Superior temporal gyrus (tissue), 1 donor: ENCODE measurements around the gene ADAM19.

ENCODE experiments used
- DNase-seq: peaks from one replicate; pipeline ENCODE4 v3.0.0-alpha.2; 2016; ENCODE audit errors: extremely low spot score

The ADAM19 gene

GRCh38 chr5:157597277-157597676, 21.7 kb upstream of the ADAM19 start:
- no peak for DNase-seq

- DNase-seq = no peak
These were observed 20.9 kb upstream of the ADAM19 start for GRCh38 chr5:157596487-157596886.

- no peak for DNase-seq
These were observed 19.3 kb upstream of the ADAM19 start for GRCh38 chr5:157594675-157595459.

- no peak for DNase-seq
These were observed 18.7 kb upstream of the ADAM19 start for GRCh38 chr5:157594257-157594656.

GRCh38 chr5:157593052-157593757, 17.6 kb upstream of the ADAM19 start:
- DNase-seq = no peak

GRCh38 chr5:157592594-157592993, 17.0 kb upstream of the ADAM19 start:
- no peak for DNase-seq

- DNase-seq = no peak
These were observed 14.9 kb upstream of the ADAM19 start for GRCh38 chr5:157590478-157590877.

GRCh38 chr5:157584628-157585027, 9.1 kb upstream of the ADAM19 start:
- DNase-seq = no peak

GRCh38 chr5:157582731-157583620, 7.4 kb upstream of the ADAM19 start:
- DNase-seq = no peak

- DNase-seq = no peak
These were observed 6.3 kb upstream of the ADAM19 start for GRCh38 chr5:157581901-157582300.

- DNase-seq = no peak
These were observed 2.7 kb upstream of the ADAM19 start for GRCh38 chr5:157578079-157578780.

- DNase-seq = no peak
These were observed 1.1 kb upstream of the ADAM19 start for GRCh38 chr5:157576678-157577077.

- DNase-seq = no peak
These were observed 857 bp downstream of the ADAM19 start for GRCh38 chr5:157574456-157575380.

GRCh38 chr5:157571357-157571827, 4.2 kb downstream of the ADAM19 start:
- peak; percentile 45 for DNase-seq

- no peak for DNase-seq
These were observed 4.9 kb downstream of the ADAM19 start for GRCh38 chr5:157570531-157571200.

- peak; percentile 93 for DNase-seq
These were observed 6.9 kb downstream of the ADAM19 start for GRCh38 chr5:157568720-157569119.

- DNase-seq = no peak
These were observed 7.4 kb downstream of the ADAM19 start for GRCh38 chr5:157568222-157568621.

GRCh38 chr5:157566902-157567489, 8.6 kb downstream of the ADAM19 start:
- DNase-seq = no peak
